ENCODE results near the gene GSE1. TPM values are rescaled to one million over a fixed set of nuclear protein-coding genes. Genes with fewer than 3 reads are reported as not detected.

Gene GSE1
- total and polyA plus RNA-seq, 9 of the 15 experiments (the other 6 are each of a cell fraction or from before 2014, with no cell fraction given): 12.2 to 244 (median 57.9) TPM

- TF ChIP-seq ZBTB33 (CRISPR knock-in tag; IDR thresholded peaks at IDR 0.05): peak; percentile 93
- TF ChIP-seq RBM22 (IDR thresholded peaks at IDR 0.05; ENCODE audit: low read depth, low read length, poor library complexity, severe bottlenecking): peak; percentile 92
- no peak for TF ChIP-seq ZBTB11 (CRISPR knock-in tag; IDR thresholded peaks at IDR 0.05)
- TF ChIP-seq TFAP4 (CRISPR knock-in tag; IDR thresholded peaks at IDR 0.05; ENCODE audit: borderline replicate concordance): peak; percentile 47; the same call in 1 of the 2 replicates
- no peak for TF ChIP-seq TEAD2 (tag; IDR thresholded peaks at IDR 0.05)
These were observed 29.7 kb downstream of the GSE1 start (continued) for GRCh38 chr16:85642762-85643358.
